Neural cell (in vitro differentiated cells): ENCODE data around the gene TRERF1. TPM values are rescaled to one million over a fixed set of nuclear protein-coding genes. Genes with fewer than 3 reads are reported as not detected.

Source experiments
- H2AFZ ChIP-seq: fragments of 200-600, 300-800 bp; sonication (generic), shearing (Covaris generic); 2 replicates; pipeline ENCODE4 v1.6.0; 2014; ENCODE audit warnings: low read depth, mild to moderate bottlenecking, antibody characterized with exemption, low read length, moderate library complexity
- H3F3A ChIP-seq: fragments of 200-600 bp; shearing (Covaris generic); 2 replicates; pipeline ENCODE4 v1.6.1; 2016; ENCODE audit warnings: mild to moderate bottlenecking, moderate library complexity, mixed read lengths, antibody characterized with exemption, low read length; ENCODE audit not compliant: insufficient read depth, poor library complexity, severe bottlenecking
- H3K27ac ChIP-seq: fragments of 200-600, 300-800 bp; sonication (generic), shearing (Covaris generic); 2 replicates; pipeline ENCODE4 v1.5.1; 2014; ENCODE audit warnings: mild to moderate bottlenecking, low read length, moderate library complexity
- H3K27me3 ChIP-seq: fragments of 300-800, 200-600 bp; sonication (generic), shearing (Covaris generic); 2 replicates; pipeline ENCODE4 v1.6.0; 2014; ENCODE audit warnings: mild to moderate bottlenecking, low read depth, low read length, moderate library complexity; ENCODE audit not compliant: insufficient read depth
- H3K36me3 ChIP-seq: fragments of 300-800, 200-600 bp; sonication (generic), shearing (Covaris generic); 2 replicates; pipeline ENCODE4 v1.5.1; 2014; ENCODE audit warnings: mild to moderate bottlenecking, antibody characterized with exemption, low read length, moderate library complexity; ENCODE audit not compliant: insufficient read depth
- H3K4me2 ChIP-seq: fragments of 300-800, 200-600 bp; sonication (generic), shearing (Covaris generic); 2 replicates; pipeline ENCODE4 v1.6.0; 2014; ENCODE audit warnings: mild to moderate bottlenecking, low read length
- H3K4me3 ChIP-seq: fragments of 300-800, 200-600 bp; sonication (generic), shearing (Covaris generic); 2 replicates; pipeline ENCODE4 v1.5.1; 2014; ENCODE audit warnings: mild to moderate bottlenecking, low read length, moderate library complexity
- H3K79me2 ChIP-seq: fragments of 200-600 bp; shearing (Covaris generic); replicated peaks from 2 replicates; pipeline ENCODE4 v1.6.0; 2014; ENCODE audit warnings: mild to moderate bottlenecking, low read length, moderate library complexity; ENCODE audit not compliant: insufficient read depth
- H3K9ac ChIP-seq: fragments of 300-800, 200-600 bp; sonication (generic), shearing (Covaris generic); 2 replicates; pipeline ENCODE4 v1.6.1; 2016; ENCODE audit warnings: mild to moderate bottlenecking, low read length, mixed read lengths
- H3K9me2 ChIP-seq: fragments of 200-600 bp; shearing (Covaris generic); 2 replicates; pipeline ENCODE4 v1.6.1; 2016; ENCODE audit warnings: mild to moderate bottlenecking, low read length, mixed read lengths; ENCODE audit not compliant: insufficient read depth
- H3K9me3 ChIP-seq: fragments of 200-600, 300-800 bp; sonication (generic), shearing (Covaris generic); 2 replicates; pipeline ENCODE4 v1.6.1; 2016; ENCODE audit warnings: mild to moderate bottlenecking, mixed run types, low read length, moderate library complexity, mixed read lengths
- H4K20me1 ChIP-seq: fragments of 200-600 bp; shearing (Covaris generic); 2 replicates; pipeline ENCODE4 v1.6.1; 2016; ENCODE audit warnings: mild to moderate bottlenecking, mixed run types; ENCODE audit not compliant: insufficient read depth
- EP300 ChIP-seq: fragments of 450-650 bp; conservative IDR thresholded peaks from 2 replicates; pipeline ENCODE4 v1.6.1; 2014; ENCODE audit warnings: antibody characterized with exemption, mild to moderate bottlenecking, moderate library complexity; ENCODE audit not compliant: poor library complexity, severe bottlenecking
- EZH2 ChIP-seq: fragments of 200-600, 300-800 bp; shearing (Covaris generic), sonication (generic); IDR thresholded peaks from 2 replicates; pipeline ENCODE4 v1.6.1; 2014; ENCODE audit warnings: antibody characterized with exemption, low read length, borderline replicate concordance, mild to moderate bottlenecking; ENCODE audit not compliant: insufficient read depth, poor library complexity, severe bottlenecking
- MXI1 ChIP-seq: fragments of 450-650 bp; conservative IDR thresholded peaks from 2 replicates; pipeline ENCODE4 v1.6.1; 2014; ENCODE audit warnings: antibody characterized with exemption, mild to moderate bottlenecking; ENCODE audit not compliant: poor library complexity, severe bottlenecking
- POLR2AphosphoS5 ChIP-seq: IDR thresholded peaks from 2 replicates; pipeline ENCODE4 v1.6.1; 2012
- RAD21 ChIP-seq: fragments of 450-650 bp; conservative IDR thresholded peaks from 2 replicates; pipeline ENCODE4 v1.6.1; 2014; ENCODE audit warnings: antibody characterized with exemption, mild to moderate bottlenecking, moderate library complexity
- SMC3 ChIP-seq: fragments of 450-650 bp; conservative IDR thresholded peaks from 2 replicates; pipeline ENCODE4 v1.6.1; 2014; ENCODE audit warnings: antibody characterized with exemption, mild to moderate bottlenecking, moderate library complexity; ENCODE audit not compliant: poor library complexity
- TAF1 ChIP-seq: IDR thresholded peaks from 2 replicates; pipeline ENCODE4 v1.6.1; 2012; ENCODE audit warnings: low read depth
- polyA plus RNA-seq: library from polyadenylated mRNA; depleted of rRNA; stranded (reverse); fragments of >200 nt; gene quantifications from 2 replicates; pipeline ENCODE4 v1.2.3, GENCODE V29; 2014
- TF ChIP-seq, protein P1 (sequence below): IDR thresholded peaks from 2 replicates; pipeline ENCODE4 v1.6.1; 2012; ENCODE audit warnings: borderline replicate concordance
- TF ChIP-seq, protein P2 (sequence below): fragments of 450-650 bp; IDR thresholded peaks from 2 replicates; pipeline ENCODE4 v1.5.1; 2014; ENCODE audit warnings: antibody characterized with exemption, mild to moderate bottlenecking, moderate library complexity; ENCODE audit not compliant: poor library complexity, severe bottlenecking

Gene TRERF1
- polyA plus RNA-seq, 1 donor from 2014 or later, result 4.5 TPM

DNA sequence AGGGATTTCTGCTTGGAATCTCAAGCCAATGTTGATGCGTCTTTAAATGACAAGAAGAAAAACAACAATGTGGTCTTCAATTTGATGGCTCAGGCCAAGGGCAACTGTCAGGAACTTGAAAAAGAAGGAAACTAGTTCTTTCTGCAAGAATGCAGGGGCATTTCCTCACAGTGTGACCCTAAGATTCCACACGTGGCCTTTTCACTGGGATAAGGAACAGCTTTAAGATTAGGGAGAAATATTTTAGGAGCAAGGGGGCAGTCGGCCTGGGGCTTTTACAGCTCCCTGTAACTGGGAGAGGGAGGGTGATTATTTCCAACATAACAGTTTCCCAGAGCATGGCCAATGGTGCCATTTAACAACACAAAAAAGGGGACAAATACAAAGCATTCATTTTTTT is 194.7 kb downstream of the TRERF1 start:
- Histone ChIP-seq H3K27me3 (no peaks in the 10 kb centered on the region), H3K36me3 (no peaks in the 10 kb centered on the region), H3K9ac (no peak overlapping the region), H3K79me2 (no peaks in the 10 kb centered on the region), H3K9me3 (no peaks in the 10 kb centered on the region), H3K27ac (no peak overlapping the region), H3K9me2 (no peaks in the 10 kb centered on the region), H2AFZ (no peak overlapping the region), H3K4me2 (no peak overlapping the region), H3K4me3 (no peak overlapping the region), H4K20me1 (no peaks in the 10 kb centered on the region), H3F3A (no peaks in the 10 kb centered on the region)
- TF ChIP-seq MXI1 (no peak), RAD21 (no peak), SMC3 (no peak)

- no peaks in the 10 kb centered on the region for H3K79me2 ChIP-seq
- TF ChIP-seq POLR2AphosphoS5, result no peak
- TF ChIP-seq, protein P1, sequence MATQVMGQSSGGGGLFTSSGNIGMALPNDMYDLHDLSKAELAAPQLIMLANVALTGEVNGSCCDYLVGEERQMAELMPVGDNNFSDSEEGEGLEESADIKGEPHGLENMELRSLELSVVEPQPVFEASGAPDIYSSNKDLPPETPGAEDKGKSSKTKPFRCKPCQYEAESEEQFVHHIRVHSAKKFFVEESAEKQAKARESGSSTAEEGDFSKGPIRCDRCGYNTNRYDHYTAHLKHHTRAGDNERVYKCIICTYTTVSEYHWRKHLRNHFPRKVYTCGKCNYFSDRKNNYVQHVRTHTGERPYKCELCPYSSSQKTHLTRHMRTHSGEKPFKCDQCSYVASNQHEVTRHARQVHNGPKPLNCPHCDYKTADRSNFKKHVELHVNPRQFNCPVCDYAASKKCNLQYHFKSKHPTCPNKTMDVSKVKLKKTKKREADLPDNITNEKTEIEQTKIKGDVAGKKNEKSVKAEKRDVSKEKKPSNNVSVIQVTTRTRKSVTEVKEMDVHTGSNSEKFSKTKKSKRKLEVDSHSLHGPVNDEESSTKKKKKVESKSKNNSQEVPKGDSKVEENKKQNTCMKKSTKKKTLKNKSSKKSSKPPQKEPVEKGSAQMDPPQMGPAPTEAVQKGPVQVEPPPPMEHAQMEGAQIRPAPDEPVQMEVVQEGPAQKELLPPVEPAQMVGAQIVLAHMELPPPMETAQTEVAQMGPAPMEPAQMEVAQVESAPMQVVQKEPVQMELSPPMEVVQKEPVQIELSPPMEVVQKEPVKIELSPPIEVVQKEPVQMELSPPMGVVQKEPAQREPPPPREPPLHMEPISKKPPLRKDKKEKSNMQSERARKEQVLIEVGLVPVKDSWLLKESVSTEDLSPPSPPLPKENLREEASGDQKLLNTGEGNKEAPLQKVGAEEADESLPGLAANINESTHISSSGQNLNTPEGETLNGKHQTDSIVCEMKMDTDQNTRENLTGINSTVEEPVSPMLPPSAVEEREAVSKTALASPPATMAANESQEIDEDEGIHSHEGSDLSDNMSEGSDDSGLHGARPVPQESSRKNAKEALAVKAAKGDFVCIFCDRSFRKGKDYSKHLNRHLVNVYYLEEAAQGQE, result no peak
- no peak for TF ChIP-seq SMC3
- TF ChIP-seq RAD21, result no peak
- TF ChIP-seq MXI1, result no peak
- TF ChIP-seq, protein P2, sequence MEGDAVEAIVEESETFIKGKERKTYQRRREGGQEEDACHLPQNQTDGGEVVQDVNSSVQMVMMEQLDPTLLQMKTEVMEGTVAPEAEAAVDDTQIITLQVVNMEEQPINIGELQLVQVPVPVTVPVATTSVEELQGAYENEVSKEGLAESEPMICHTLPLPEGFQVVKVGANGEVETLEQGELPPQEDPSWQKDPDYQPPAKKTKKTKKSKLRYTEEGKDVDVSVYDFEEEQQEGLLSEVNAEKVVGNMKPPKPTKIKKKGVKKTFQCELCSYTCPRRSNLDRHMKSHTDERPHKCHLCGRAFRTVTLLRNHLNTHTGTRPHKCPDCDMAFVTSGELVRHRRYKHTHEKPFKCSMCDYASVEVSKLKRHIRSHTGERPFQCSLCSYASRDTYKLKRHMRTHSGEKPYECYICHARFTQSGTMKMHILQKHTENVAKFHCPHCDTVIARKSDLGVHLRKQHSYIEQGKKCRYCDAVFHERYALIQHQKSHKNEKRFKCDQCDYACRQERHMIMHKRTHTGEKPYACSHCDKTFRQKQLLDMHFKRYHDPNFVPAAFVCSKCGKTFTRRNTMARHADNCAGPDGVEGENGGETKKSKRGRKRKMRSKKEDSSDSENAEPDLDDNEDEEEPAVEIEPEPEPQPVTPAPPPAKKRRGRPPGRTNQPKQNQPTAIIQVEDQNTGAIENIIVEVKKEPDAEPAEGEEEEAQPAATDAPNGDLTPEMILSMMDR, result no peak
- no peak for TF ChIP-seq EP300
- no peak for TF ChIP-seq EZH2
- TF ChIP-seq TAF1, result no peak
- no peaks in the 10 kb centered on the region for H3K9me2 ChIP-seq
- H3K27ac ChIP-seq, result no peak overlapping the region
- H4K20me1 ChIP-seq, result no peaks in the 10 kb centered on the region
- no peaks in the 10 kb centered on the region for H3K27me3 ChIP-seq
- no peaks in the 10 kb centered on the region for H3K9me3 ChIP-seq
- H3K36me3 ChIP-seq, result no peaks in the 10 kb centered on the region
- no peak overlapping the region for H2AFZ ChIP-seq
- H3K9ac ChIP-seq, result no peak overlapping the region
- no peak overlapping the region for H3K4me2 ChIP-seq
- H3F3A ChIP-seq, result no peaks in the 10 kb centered on the region
- no peak overlapping the region for H3K4me3 ChIP-seq
Observed at GRCh38 chr6:42255050-42255449, 196.7 kb downstream of the TRERF1 start.

DNA sequence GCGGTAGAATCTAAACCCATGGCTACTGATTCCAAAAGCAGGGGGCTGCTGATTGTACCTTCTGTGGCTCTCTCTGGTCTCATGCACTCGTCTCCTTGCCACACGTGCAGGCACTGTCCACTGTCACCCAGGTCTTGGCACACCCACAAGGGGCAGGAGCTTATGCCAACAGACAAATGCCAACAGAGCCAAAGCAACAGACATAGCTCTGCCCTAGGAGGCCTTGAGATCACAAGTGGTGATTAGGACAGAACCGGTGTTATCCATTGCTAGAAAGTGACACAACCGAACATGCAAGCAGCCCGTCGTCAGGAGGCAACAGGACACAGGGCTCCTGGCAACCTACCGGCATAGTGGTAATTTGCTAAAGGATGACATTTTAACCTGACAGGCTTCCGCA is 197.2 kb downstream of the TRERF1 start:
- H4K20me1 ChIP-seq, result no peaks in the 10 kb centered on the region
- H3K9ac ChIP-seq, result no peak overlapping the region
- H3K4me2 ChIP-seq, result no peak overlapping the region
- no peak overlapping the region for H3K4me3 ChIP-seq
- TF ChIP-seq, protein P1, result no peak
- TF ChIP-seq TAF1, result no peak
- TF ChIP-seq, protein P2, result no peak
- no peak for TF ChIP-seq EP300
- TF ChIP-seq POLR2AphosphoS5, result no peak
- TF ChIP-seq RAD21, result no peak
- TF ChIP-seq SMC3, result no peak
- no peak for TF ChIP-seq MXI1
- no peak for TF ChIP-seq EZH2
- no peak overlapping the region for H2AFZ ChIP-seq
- no peaks in the 10 kb centered on the region for H3K79me2 ChIP-seq
- no peaks in the 10 kb centered on the region for H3K9me2 ChIP-seq
- no peaks in the 10 kb centered on the region for H3K9me3 ChIP-seq
- no peaks in the 10 kb centered on the region for H3K36me3 ChIP-seq
- H3K27ac ChIP-seq, result no peak overlapping the region
- H3F3A ChIP-seq, result no peaks in the 10 kb centered on the region
- H3K27me3 ChIP-seq, result no peaks in the 10 kb centered on the region
